GM23248 (cell line): ENCODE measurements around the gene GOLGA7B. TPM values are rescaled to one million over a fixed set of nuclear protein-coding genes. Genes with fewer than 3 reads are reported as not detected.
"Not testable (repeated sequence)": the region's sequence is repeated elsewhere in the genome, so short reads cannot be mapped to it uniquely, and the experiment has no call there.

ENCODE experiments used
- DNase-seq: peaks from one replicate; pipeline ENCODE4 v3.0.0-alpha.2; 2015
- H2AFZ ChIP-seq: fragments of 200-600 bp; sonication (generic); 2 replicates; pipeline ENCODE4 v1.6.1; 2016; ENCODE audit warnings: antibody characterized with exemption
- H3F3A ChIP-seq: fragments of 200-600 bp; sonication (generic); 2 replicates; pipeline ENCODE4 v1.6.1; 2016; ENCODE audit warnings: mild to moderate bottlenecking, antibody characterized with exemption, mixed run types; ENCODE audit not compliant: insufficient read depth
- H3K27ac ChIP-seq: fragments of 200-600 bp; sonication (generic); 2 replicates; pipeline ENCODE4 v1.5.1; 2016; ENCODE audit warnings: mild to moderate bottlenecking
- H3K27me3 ChIP-seq: fragments of 200-600 bp; sonication (generic); replicated peaks from 2 replicates; pipeline ENCODE4 v1.6.1; 2016; ENCODE audit warnings: mild to moderate bottlenecking; ENCODE audit not compliant: insufficient read depth
- H3K36me3 ChIP-seq: fragments of 200-600 bp; sonication (generic); 2 replicates; pipeline ENCODE4 v1.6.1; 2016; ENCODE audit warnings: low read depth, mild to moderate bottlenecking
- H3K4me1 ChIP-seq: fragments of 200-600 bp; sonication (generic); 2 replicates; pipeline ENCODE4 v1.6.1; 2016; ENCODE audit warnings: mild to moderate bottlenecking; ENCODE audit not compliant: insufficient read depth
- H3K4me2 ChIP-seq: fragments of 200-600 bp; sonication (generic); one replicate; pipeline ENCODE4 v1.6.1; 2016; ENCODE audit warnings: mild to moderate bottlenecking; ENCODE audit not compliant: unreplicated experiment
- H3K4me3 ChIP-seq: fragments of 200-600 bp; sonication (generic); 2 replicates; pipeline ENCODE4 v1.5.1; 2016; ENCODE audit warnings: mild to moderate bottlenecking
- H3K79me2 ChIP-seq: fragments of 200-600 bp; sonication (generic); 2 replicates; pipeline ENCODE4 v1.6.1; 2016; ENCODE audit warnings: mild to moderate bottlenecking; ENCODE audit not compliant: insufficient read depth
- H3K9ac ChIP-seq: fragments of 200-600 bp; sonication (generic); 2 replicates; pipeline ENCODE4 v1.6.1; 2016; ENCODE audit warnings: mild to moderate bottlenecking
- H3K9me2 ChIP-seq: fragments of 200-600 bp; sonication (generic); 2 replicates; pipeline ENCODE4 v1.6.1; 2016; ENCODE audit warnings: mixed run types, mild to moderate bottlenecking, moderate library complexity; ENCODE audit not compliant: insufficient read depth
- H3K9me3 ChIP-seq: fragments of 200-600 bp; sonication (generic); one replicate; pipeline ENCODE4 v1.6.1; 2017; ENCODE audit warnings: low read depth
- H4K20me1 ChIP-seq: fragments of 200-600 bp; sonication (generic); 2 replicates; pipeline ENCODE4 v1.6.0; 2016; ENCODE audit not compliant: insufficient read depth
- EZH2 ChIP-seq: fragments of 200-600 bp; sonication (generic); IDR thresholded peaks from 2 replicates; pipeline ENCODE4 v1.6.1; 2018; ENCODE audit warnings: antibody characterized with exemption, mild to moderate bottlenecking; ENCODE audit not compliant: insufficient read depth, poor library complexity, severe bottlenecking
- EZH2phosphoT487 ChIP-seq: fragments of 200-600 bp; sonication (generic); IDR thresholded peaks from 2 replicates; pipeline ENCODE4 v1.6.1; 2018; ENCODE audit warnings: antibody characterized with exemption, moderate library complexity, mild to moderate bottlenecking, low read depth; ENCODE audit not compliant: insufficient read depth
- WGBS, 2 experiments: methylation state at CpG; one replicate each; pipeline ENCODE4 v1.1.6; 2015 to 2017; ENCODE audit warnings: low lambda C conversion rate in 2 of 2, low coverage in 1 of 2; ENCODE audit errors: missing lambda C conversion rate in 2 of 2; 5-methylcytosine and 5-hydroxymethylcytosine counted together
- in situ Hi-C: fragments of 300-500 bp; cut with MboI; formaldehyde crosslinking; loops from 2 replicates; pipeline ENCODE4 v1.15.0; 2020
- polyA plus RNA-seq: library from polyadenylated mRNA; unstranded; fragments of >200 nt; fragmentation: Nextera tagmentation; extraction: Ambion mirVana; gene quantifications from 2 replicates; pipeline ENCODE4 v1.2.1, GENCODE V29; 2016
- total RNA-seq: library from RNA; depleted of rRNA; stranded (reverse); fragments of >200 nt; shearing (Covaris generic); gene quantifications from 2 replicates; pipeline ENCODE4 v1.2.3, GENCODE V29; 2014

The GOLGA7B gene
- total and polyA plus RNA-seq, 2 experiments from 2014 or later = not detected

- no peaks in the 10 kb centered on the region for H3K36me3 ChIP-seq
- in situ Hi-C loops = no loop called here
- no peak overlapping the region for H3K4me2 ChIP-seq
- no peaks in the 10 kb centered on the region; the same call in 1 of the 2 replicates for H3F3A ChIP-seq
- DNase-seq = peak; percentile 10
- peaks cover 7% of the 10 kb centered on the region for H3K27me3 ChIP-seq
- no peak overlapping the region for H3K9ac ChIP-seq
- H3K9me2 ChIP-seq = no peaks in the 10 kb centered on the region
- no peak overlapping the region for H3K4me3 ChIP-seq
- H3K27ac ChIP-seq = no peak overlapping the region
- 33 to 42% methylated on average over 2 of the region's 2 CpGs for WGBS, 2 experiments
- H3K79me2 ChIP-seq = no peaks in the 10 kb centered on the region
- peaks cover 11% of the 10 kb centered on the region for H3K4me1 ChIP-seq
- TF ChIP-seq EZH2phosphoT487 (no peak), EZH2 (no peak)
- H4K20me1 ChIP-seq = no peaks in the 10 kb centered on the region
- H3K9me3 ChIP-seq = no peaks in the 10 kb centered on the region
- no peak overlapping the region for H2AFZ ChIP-seq
Measured at GRCh38 chr10:97843281-97843671, 6.4 kb upstream of the GOLGA7B start.

GRCh38 chr10:97843972-97844371, 5.7 kb upstream of the GOLGA7B start:
- H4K20me1 ChIP-seq, H3K79me2 ChIP-seq, H3K36me3 ChIP-seq, DNase-seq, H3K27ac ChIP-seq, H3K27me3 ChIP-seq, H3K4me3 ChIP-seq, in situ Hi-C loops, H3K9ac ChIP-seq, H3F3A ChIP-seq, H3K4me2 ChIP-seq, H3K9me2 ChIP-seq, H2AFZ ChIP-seq, H3K9me3 ChIP-seq: not testable (repeated sequence)
- peaks cover 11% of the 10 kb centered on the region for H3K4me1 ChIP-seq
- 50 to 55% methylated on average over 1 of the region's 2 CpGs for WGBS, 2 experiments

- no peaks in the 10 kb centered on the region; the same call in 1 of the 2 replicates for H3F3A ChIP-seq
- in situ Hi-C loops = no loop called here
- H3K4me2 ChIP-seq = no peak overlapping the region
- H4K20me1 ChIP-seq = no peaks in the 10 kb centered on the region
- H3K36me3 ChIP-seq = no peaks in the 10 kb centered on the region
- no peak overlapping the region for H3K9ac ChIP-seq
- no peak overlapping the region for H3K27ac ChIP-seq
- peaks cover 7% of the 10 kb centered on the region for H3K27me3 ChIP-seq
- TF ChIP-seq EZH2 (no peak), EZH2phosphoT487 (no peak)
- no peaks in the 10 kb centered on the region for H3K9me2 ChIP-seq
- H2AFZ ChIP-seq = no peak overlapping the region
- no peak overlapping the region for H3K4me3 ChIP-seq
- 46% methylated on average over 3 of the region's 3 CpGs for WGBS, 2 experiments
- H3K9me3 ChIP-seq = no peaks in the 10 kb centered on the region
- H3K4me1 ChIP-seq = peaks cover 11% of the 10 kb centered on the region
- no peaks in the 10 kb centered on the region for H3K79me2 ChIP-seq
- DNase-seq = no peak
Measured at GRCh38 chr10:97844678-97845077, 5.0 kb upstream of the GOLGA7B start.

GRCh38 chr10:97849103-97849686, 448 bp upstream of the GOLGA7B start:
- 18 to 30% methylated on average over 10 to 16 of the region's 16 CpGs for WGBS, 2 experiments
- DNase-seq = no peak
- peak overlapping the region; percentile 50 for H3K4me3 ChIP-seq
- H3K27ac ChIP-seq = no peak overlapping the region
- TF ChIP-seq EZH2phosphoT487 = no peak
- TF ChIP-seq EZH2 = no peak
- in situ Hi-C loops = no loop called here
- H4K20me1 ChIP-seq = no peaks in the 10 kb centered on the region
- no peaks in the 10 kb centered on the region for H3K36me3 ChIP-seq
- H3K79me2 ChIP-seq = no peaks in the 10 kb centered on the region
- peak overlapping the region; percentile 37 for H3K4me2 ChIP-seq
- H3K4me1 ChIP-seq = no peaks in the 10 kb centered on the region
- H2AFZ ChIP-seq = peak overlapping the region; percentile 47; the same call in 1 of the 2 replicates
- H3K9me2 ChIP-seq = no peaks in the 10 kb centered on the region
- H3K9ac ChIP-seq = no peak overlapping the region
- no peaks in the 10 kb centered on the region for H3K9me3 ChIP-seq
- no peaks in the 10 kb centered on the region for H3F3A ChIP-seq
- H3K27me3 ChIP-seq = peaks cover 27% of the 10 kb centered on the region

- H3K4me3 ChIP-seq = no peak overlapping the region
- no peaks in the 10 kb centered on the region for H4K20me1 ChIP-seq
- H2AFZ ChIP-seq = no peak overlapping the region
- TF ChIP-seq EZH2 (peak; percentile 43), EZH2phosphoT487 (no peak)
- in situ Hi-C loops = no loop called here
- DNase-seq = no peak
- no peaks in the 10 kb centered on the region for H3K9me2 ChIP-seq
- H3K9ac ChIP-seq = no peak overlapping the region
- H3K36me3 ChIP-seq = no peaks in the 10 kb centered on the region
- no peaks in the 10 kb centered on the region for H3K79me2 ChIP-seq
- peaks cover 29% of the 10 kb centered on the region for H3K27me3 ChIP-seq
- H3K4me2 ChIP-seq = no peak overlapping the region
- WGBS, 2 experiments = 11 to 15% methylated on average over 12 to 13 of the region's 13 CpGs
- H3K27ac ChIP-seq = no peak overlapping the region
- no peaks in the 10 kb centered on the region for H3K4me1 ChIP-seq
- no peaks in the 10 kb centered on the region for H3K9me3 ChIP-seq
- H3F3A ChIP-seq = no peaks in the 10 kb centered on the region
Measured at GRCh38 chr10:97850446-97850845, 803 bp downstream of the GOLGA7B start.
